Neuron (in vitro differentiated cells): ENCODE results near the gene MAPK8IP3.

Experiments
- H2AFZ ChIP-seq: one replicate; pipeline ENCODE4 v1.6.1; 2013; ENCODE audit warnings: low read depth, mild to moderate bottlenecking, inconsistent platforms, low read length, moderate library complexity
- H3K27me3 ChIP-seq: one replicate; pipeline ENCODE4 v1.6.1; 2013; ENCODE audit warnings: low read length; ENCODE audit not compliant: insufficient read depth
- H3K36me3 ChIP-seq: one replicate; pipeline ENCODE4 v1.6.1; 2013; ENCODE audit warnings: low read length; ENCODE audit not compliant: insufficient read depth
- H3K4me1 ChIP-seq: one replicate; pipeline ENCODE4 v1.6.1; 2013; ENCODE audit warnings: low read length; ENCODE audit not compliant: insufficient read depth
- H3K4me3 ChIP-seq: 2 replicates; pipeline ENCODE4 v1.5.1; 2013; ENCODE audit warnings: mild to moderate bottlenecking, low read length, moderate library complexity
- H3K9me3 ChIP-seq: one replicate; pipeline ENCODE4 v1.6.1; 2013; ENCODE audit warnings: low read length

Gene MAPK8IP3

GRCh38 chr16:1773703-1774447 is 67.9 kb downstream of the MAPK8IP3 start:
- Histone ChIP-seq H3K27me3 (no peaks in the 10 kb centered on the region), H3K9me3 (no peaks in the 10 kb centered on the region), H3K4me3 (peak overlapping the region; percentile 87), H2AFZ (peak overlapping the region; percentile 54), H3K36me3 (peaks cover 41% of the 10 kb centered on the region), H3K4me1 (peaks cover 19% of the 10 kb centered on the region)

DNA sequence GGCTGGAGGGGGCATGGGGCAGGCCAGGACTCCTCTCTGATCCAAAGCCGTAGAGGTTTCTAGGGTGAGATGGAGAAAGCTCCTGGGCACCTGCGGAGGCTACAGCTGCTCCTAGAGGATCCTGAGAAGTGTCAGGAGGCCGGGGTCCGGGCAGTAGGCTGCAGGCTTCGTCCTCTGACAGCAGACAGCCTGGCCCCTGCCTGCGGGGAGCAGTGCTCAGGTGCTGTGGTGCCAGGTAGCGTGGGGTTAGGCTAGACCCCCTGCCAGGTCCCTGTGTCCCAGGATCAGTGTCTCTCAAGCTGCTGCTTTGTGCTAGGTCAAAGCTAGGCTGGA is 68.4 kb downstream of the MAPK8IP3 start:
- peaks cover 41% of the 10 kb centered on the region for H3K36me3 ChIP-seq
- H3K4me3 ChIP-seq, result peak overlapping the region; percentile 87
- H3K9me3 ChIP-seq, result no peaks in the 10 kb centered on the region
- H2AFZ ChIP-seq, result no peak overlapping the region
- H3K4me1 ChIP-seq, result peaks cover 19% of the 10 kb centered on the region
- no peaks in the 10 kb centered on the region for H3K27me3 ChIP-seq

DNA sequence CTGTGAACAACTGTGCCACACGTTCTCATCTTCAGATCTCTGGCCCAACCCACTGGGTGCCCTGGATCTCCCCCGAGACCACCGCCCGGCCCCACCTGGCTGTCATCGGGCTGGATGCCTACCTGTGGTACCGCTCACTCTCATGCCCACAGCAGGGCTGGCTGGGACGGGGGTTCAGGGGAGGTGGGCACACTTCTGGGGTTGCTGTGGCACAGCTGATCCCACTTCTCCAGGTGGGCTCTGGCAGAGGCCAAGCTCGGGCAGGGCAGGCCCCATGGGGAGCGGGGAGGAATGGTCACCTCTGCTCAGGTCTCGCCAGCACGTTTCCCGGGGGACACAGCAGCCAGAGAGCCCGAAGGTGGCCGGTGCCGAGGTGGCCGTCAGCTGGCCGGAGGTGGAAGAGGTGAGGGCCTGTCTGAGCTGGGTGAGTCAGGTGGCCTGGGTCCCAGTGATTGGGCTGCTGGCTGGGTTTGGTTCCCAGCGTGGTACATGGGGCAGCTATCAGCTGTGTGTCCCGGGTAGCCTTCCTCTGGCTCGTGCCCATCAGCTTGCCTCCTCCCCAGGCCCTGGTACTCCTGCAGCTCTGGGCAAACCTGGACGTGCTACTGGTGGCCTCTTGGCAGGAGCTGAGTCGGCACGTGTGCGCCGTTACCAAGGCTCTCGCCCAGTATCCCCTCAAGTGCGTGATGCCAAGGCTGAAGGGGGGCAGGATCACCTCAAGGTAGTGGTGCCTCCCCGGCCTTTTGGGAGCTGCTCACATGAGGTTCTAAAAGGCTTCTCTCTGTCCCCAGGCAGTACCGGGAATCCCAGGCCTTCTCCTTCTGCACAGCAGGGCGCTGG is 69.2 kb downstream of the MAPK8IP3 start:
- Histone ChIP-seq H3K4me1 (peaks cover 19% of the 10 kb centered on the region), H3K4me3 (no peak overlapping the region), H2AFZ (no peak overlapping the region), H3K9me3 (no peaks in the 10 kb centered on the region), H3K27me3 (no peaks in the 10 kb centered on the region), H3K36me3 (peaks cover 42% of the 10 kb centered on the region)

DNA sequence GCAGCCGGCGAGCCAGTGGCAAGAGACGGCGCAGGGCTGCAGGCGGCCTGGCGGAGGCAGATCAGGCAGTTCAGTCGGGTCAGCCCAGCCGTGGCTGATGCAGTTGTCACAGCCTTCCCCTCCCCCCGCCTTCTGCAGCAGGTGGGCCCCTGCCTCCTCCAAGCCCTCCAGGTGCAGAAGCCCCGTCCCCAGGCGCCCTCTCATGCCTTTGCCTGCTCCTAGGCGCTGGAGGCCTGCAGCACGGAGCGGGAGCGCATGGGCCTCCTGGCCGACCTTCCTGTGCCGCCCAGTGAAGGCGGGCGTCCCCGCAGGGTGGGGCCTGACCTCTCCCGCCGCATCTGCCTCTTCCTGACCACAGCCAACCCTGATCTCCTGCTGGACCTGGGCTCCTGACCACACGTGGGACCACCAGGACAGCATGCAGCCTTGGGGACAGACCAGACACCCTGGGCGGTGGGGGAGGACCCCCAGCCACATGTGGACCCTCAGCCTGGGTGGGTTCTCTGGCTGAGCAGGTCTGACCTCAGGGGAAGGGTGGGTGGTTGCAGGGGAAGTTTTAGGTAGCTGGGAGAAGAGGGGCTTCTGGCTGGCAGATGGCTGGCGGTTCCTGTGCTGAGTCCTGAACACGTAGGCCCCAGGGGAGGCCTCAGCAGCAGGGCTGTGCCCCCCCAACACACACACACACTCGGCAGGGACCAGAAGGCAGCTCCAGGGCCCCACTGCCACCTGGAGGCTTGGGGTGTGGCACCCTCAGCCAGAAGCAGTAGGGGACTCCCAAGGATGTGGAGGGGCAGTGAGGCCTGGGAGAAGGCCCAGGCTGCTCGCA is 70.1 kb downstream of the MAPK8IP3 start:
- Histone ChIP-seq H3K36me3 (peaks cover 44% of the 10 kb centered on the region), H3K4me1 (peaks cover 22% of the 10 kb centered on the region), H2AFZ (no peak overlapping the region), H3K9me3 (no peaks in the 10 kb centered on the region), H3K27me3 (no peaks in the 10 kb centered on the region), H3K4me3 (no peak overlapping the region)

DNA sequence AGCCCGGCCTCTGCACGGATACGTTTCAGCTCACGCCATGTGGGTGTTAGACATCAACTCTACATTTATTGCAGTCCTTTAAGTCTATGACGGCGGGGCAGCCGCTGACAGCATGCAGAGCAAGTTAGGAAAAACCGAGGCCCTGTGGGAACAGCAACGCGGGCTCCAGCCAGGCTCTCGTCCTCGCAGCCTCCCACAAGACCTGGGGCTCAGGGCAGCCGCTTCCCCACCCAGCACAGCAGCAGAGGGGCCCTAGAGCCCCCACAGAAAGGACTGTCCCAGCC is 70.6 kb downstream of the MAPK8IP3 start:
- Histone ChIP-seq H2AFZ (no peak overlapping the region), H3K27me3 (no peaks in the 10 kb centered on the region), H3K4me3 (no peak overlapping the region), H3K36me3 (peaks cover 46% of the 10 kb centered on the region), H3K4me1 (peaks cover 28% of the 10 kb centered on the region), H3K9me3 (no peaks in the 10 kb centered on the region)

- Histone ChIP-seq H3K4me3 (no peak overlapping the region), H3K4me1 (peaks cover 28% of the 10 kb centered on the region), H2AFZ (no peak overlapping the region), H3K36me3 (peaks cover 46% of the 10 kb centered on the region), H3K9me3 (no peaks in the 10 kb centered on the region), H3K27me3 (no peaks in the 10 kb centered on the region)
These were observed 71.0 kb downstream of the MAPK8IP3 start for GRCh38 chr16:1776991-1777374.

DNA sequence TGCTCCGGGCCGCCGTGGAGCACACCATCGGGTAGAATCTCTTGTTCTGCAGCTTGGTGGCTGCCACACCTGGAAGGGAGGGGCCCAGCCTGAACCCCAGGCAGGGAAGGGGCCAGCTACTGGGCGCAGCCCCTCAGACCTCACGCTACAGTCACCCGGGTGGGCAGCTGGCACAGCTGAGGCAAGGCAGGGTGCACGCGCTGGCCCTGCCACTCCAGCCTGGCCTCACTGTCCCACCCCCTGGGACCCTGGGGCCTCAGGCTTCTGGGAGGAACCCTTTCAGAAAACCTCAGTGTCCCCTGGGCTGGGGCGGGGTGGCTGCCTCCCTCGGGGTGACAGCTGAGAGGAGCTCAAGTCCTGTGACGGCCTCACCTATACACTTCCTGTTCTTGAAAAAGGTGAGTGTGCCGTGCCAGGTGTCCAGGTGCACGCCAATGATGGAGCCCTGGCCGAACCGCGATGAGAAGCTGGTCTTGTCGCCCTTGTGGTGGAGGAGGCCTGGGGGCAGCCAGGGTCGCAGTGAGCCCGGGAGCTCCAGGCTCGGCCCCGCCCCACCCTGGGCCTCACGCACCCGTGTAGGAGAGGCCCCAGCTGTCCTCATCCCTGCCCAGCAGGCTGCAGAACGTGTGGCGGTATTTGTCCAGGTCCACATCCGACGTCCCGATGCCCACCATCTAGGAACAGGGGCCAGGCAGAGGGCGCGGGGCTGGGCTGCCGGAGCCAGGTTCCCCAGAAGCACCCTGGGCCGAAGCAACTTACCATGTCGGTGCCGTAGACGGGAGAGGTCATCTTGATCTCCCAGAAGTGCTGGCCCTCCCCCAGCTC is 71.6 kb downstream of the MAPK8IP3 start:
- Histone ChIP-seq H3K4me1 (peaks cover 23% of the 10 kb centered on the region), H3K36me3 (peaks cover 46% of the 10 kb centered on the region), H2AFZ (no peak overlapping the region), H3K27me3 (no peaks in the 10 kb centered on the region), H3K9me3 (no peaks in the 10 kb centered on the region), H3K4me3 (no peak overlapping the region)

DNA sequence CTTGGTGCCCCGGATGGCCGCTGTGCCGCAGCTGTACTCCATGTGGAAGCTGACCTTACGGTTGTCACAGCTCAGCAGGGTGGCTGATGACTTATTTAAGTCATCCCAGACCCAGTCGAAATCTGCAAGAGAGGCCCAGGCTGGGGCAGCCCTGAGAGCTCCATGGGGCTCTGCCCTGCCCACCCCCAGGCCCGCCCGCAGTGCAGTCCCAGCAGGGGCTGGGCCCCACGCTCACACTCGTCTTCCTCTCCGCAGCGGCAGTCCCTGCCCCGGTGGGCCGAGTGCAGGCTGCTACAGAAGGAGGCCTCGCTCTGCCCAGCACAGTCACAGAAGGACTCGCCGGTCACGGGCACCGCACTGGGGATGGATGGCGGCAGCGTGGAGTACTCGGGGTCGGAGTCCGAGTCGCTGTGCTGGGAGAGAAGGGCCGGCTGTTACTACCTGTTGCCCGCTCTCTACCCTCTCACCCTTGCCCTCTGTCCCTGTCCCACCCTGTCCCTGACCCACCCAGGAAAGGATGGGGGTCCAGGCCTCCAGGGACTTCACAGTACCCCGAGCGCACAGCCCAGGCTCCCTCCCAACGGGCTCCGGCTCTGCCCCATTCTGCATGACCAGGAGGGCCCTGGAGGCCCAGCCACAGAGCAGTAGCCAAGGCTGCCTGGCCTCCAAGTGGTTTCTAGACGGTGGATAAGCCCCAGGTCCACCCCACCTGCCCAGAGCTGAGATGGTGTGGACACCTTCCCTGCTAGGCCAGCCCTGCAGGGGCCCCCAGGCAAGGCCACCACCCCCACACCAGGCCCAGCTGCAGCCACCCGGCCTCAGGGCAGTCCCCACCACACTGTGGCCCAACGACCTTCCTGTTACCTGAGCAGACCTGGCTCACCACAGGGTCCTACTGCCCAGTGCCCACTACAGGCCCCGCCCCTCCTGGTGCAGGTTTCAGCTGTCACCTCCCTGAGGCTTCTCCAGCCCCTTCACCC is 72.5 kb downstream of the MAPK8IP3 start:
- Histone ChIP-seq H3K36me3 (peaks cover 46% of the 10 kb centered on the region), H3K27me3 (no peaks in the 10 kb centered on the region), H3K4me1 (peaks cover 23% of the 10 kb centered on the region), H3K4me3 (no peak overlapping the region), H3K9me3 (no peaks in the 10 kb centered on the region), H2AFZ (no peak overlapping the region)

- Histone ChIP-seq H3K9me3 (no peaks in the 10 kb centered on the region), H3K4me3 (no peak overlapping the region), H2AFZ (no peak overlapping the region), H3K4me1 (peaks cover 21% of the 10 kb centered on the region), H3K36me3 (peaks cover 46% of the 10 kb centered on the region), H3K27me3 (no peaks in the 10 kb centered on the region)
These were observed 73.3 kb downstream of the MAPK8IP3 start for GRCh38 chr16:1779234-1779701.

- no peak overlapping the region for H2AFZ ChIP-seq
- peaks cover 16% of the 10 kb centered on the region for H3K4me1 ChIP-seq
- H3K9me3 ChIP-seq, result no peaks in the 10 kb centered on the region
- no peaks in the 10 kb centered on the region for H3K27me3 ChIP-seq
- H3K4me3 ChIP-seq, result no peak overlapping the region
- H3K36me3 ChIP-seq, result peaks cover 46% of the 10 kb centered on the region
These were observed 74.0 kb downstream of the MAPK8IP3 start for GRCh38 chr16:1779741-1780676.

- Histone ChIP-seq H3K4me3 (peak overlapping the region; percentile 95), H3K4me1 (peaks cover 16% of the 10 kb centered on the region), H3K27me3 (no peaks in the 10 kb centered on the region), H2AFZ (no peak overlapping the region), H3K36me3 (peaks cover 46% of the 10 kb centered on the region), H3K9me3 (no peaks in the 10 kb centered on the region)
These were observed 74.7 kb downstream of the MAPK8IP3 start for GRCh38 chr16:1780677-1781072.
